Measurements from ENCODE around the gene NBEAL2. TPM values are rescaled to one million over a fixed set of nuclear protein-coding genes. Genes with fewer than 3 reads are reported as not detected.

The NBEAL2 gene
- total RNA-seq: 3.3 and 4.5 TPM in 2 replicates

GRCh38 chr3:46978985-46979944 lies at the start of gene NBEAL2:
NBEAL2 (plus strand) TSS chr3:46979666; CDS start chr3:46979862, 196 bp downstream.

GRCh38 chr3:46976326-46977190 lies 2.9 kb upstream of the NBEAL2 start, which contains the start of gene CCDC12:
CCDC12 (minus strand) TSS chr3:46976745; CDS start chr3:46976732, 13 bp downstream.

Small RNAs within 50 kb of the gene (small RNA-seq; reads per million reads assigned to genes)
- gene MRPL57P3: not detected

Other genes starting within 250 kb of the NBEAL2 start
- not detected in 2 replicates for gene MYL3, start 116.2 kb upstream of the NBEAL2 start, total RNA-seq
- 0.39 and 1.1 TPM in 2 replicates for gene PTH1R, start 101.9 kb upstream of the NBEAL2 start, total RNA-seq
- 23.1 and 26.6 TPM in 2 replicates for gene CCDC12, start 2.9 kb upstream of the NBEAL2 start, total RNA-seq
- gene SETD2, start 184.4 kb downstream of the NBEAL2 start, total RNA-seq: 25.7 and 31.5 TPM in 2 replicates

Data from subcutaneous preadipocyte (primary cell).